A204.1 (cell line): Measurements from ENCODE around the gene CD209.

ENCODE experiments used
- FAIRE-seq: peaks from 2 replicates; lab custom pipeline; 2012; peaks lifted over from hg19 to GRCh38; lab: Jason Lieb, UNC

Gene CD209

DNA sequence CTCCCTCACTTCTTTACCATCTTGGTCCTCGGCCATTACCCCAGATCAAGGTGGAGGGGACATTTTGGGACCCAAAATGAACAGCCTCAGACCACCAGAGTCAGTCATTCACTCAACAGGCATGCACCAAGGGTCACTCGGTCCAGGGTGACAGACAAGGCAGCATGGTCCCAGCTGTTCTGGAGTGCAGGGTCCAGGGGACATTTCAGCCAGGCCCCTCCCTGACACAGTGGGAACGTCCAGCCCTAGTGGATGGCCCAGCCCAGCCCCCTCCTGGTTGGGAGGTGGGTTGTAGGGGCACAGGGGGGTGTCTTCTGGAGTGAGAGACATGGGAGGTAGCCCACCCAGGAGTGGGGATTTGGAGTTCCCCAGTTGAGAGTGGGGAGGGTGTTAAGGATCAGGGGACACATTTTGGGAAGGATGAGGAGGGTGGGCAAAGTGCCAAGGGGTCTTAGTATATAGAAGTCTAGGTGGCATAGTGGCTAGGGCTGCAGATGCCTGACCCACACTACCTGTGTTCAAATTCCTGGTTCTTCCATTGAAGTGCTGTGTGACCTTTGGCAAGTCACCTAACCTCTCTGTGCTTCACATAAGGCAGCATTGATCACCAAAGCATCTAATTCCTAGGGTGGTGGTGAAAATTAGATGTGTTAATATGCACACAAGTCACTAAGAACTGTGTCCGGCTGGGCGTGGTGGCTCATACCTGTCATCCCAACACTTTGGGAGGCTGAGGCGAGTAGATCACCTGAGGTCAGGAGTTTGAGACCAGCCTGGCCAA lies 42.9 kb downstream of the CD209 start:
- no peak for FAIRE-seq

DNA sequence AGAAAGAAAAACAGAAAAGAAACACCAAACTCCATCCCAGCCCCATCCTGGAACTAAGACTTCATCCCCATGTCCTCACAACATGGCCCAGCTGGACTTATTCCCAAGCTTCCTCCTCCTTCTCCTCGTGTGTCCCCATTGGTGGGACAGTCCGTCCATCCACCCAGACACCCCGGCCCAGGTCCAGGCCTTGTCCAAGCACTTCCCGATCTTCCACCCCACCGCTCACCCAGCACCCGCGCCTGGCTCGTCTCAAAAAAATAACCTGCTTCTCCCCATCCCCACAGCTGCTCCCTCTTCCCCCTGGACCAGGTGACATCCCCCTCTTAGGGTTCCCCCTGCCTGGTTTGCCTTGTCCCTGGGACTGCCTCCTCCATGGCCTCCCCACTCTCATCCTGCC lies 44.0 kb downstream of the CD209 start:
- no peak for FAIRE-seq

DNA sequence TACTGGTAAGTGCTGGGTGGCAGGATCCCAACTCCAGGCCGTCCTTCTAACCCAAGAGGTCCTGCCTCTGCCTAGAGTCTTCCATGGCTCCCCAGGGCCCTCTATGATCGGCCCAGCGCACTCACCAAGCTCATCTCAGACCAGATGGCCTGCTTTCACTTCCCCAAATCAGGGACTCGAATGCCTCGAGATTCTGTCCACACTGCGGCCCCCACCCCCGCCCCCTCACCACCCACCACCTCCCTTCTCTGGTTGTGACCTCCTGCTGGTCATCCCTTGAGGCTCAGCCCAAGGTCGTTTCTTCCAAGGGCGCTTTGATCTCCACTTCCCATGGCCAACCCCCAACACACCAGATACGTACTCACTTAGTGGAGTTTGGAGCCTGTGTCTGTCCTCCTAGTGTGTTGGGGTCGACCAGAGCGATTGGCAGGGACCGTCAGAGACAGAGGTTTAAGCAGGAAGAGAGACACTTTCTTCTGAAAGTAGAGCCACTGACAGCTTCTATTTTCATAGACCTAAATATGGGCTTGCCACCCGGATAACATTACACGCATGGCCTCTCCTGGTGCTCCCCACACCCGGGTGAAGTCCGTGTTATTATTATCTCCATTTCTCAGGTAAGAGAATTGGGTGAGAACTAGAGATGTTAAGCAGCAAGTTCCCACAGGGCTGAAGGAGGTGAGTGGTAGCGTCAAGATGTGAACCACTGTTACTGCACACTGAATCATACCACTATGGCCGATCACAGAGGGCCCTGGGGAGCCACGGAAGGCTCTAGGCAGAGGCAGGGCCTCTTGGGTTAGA lies 45.5 kb downstream of the CD209 start, which contains the start of gene FCER2:
TSS of gene FCER2 (minus strand) at position 478 of the 804 bp plus-strand sequence. CDS start 2,371 bp downstream, outside the sequence.
- FAIRE-seq: no peak

DNA sequence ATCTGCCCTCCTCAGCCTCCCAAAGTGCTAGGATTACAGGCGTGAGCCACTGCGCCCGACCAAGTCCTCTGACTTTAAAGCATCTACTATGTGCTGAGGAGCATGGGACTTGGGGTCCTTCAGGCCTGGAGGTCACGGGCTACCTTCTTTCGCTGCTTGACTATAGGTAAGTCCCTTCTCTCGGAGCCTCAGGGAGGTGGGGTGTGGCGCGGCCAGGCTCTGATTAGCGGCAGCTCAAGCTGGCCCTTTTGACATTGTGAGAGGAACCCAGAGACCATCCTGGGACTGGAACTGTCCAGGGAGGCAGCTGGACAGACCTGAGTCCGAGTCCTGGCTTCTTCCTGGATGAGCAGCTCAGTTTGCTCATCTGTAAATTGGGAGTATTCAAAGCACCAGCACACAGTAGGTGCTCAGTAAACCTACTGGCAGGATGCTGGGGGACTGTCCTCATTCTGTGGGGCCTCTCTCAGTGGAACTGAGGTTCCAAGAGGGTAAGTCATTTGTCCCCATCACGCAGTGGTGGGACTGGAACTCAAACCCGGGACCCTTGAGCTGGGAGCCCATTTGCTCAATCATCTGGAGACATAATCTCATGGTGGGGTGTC lies 46.2 kb downstream of the CD209 start:
- FAIRE-seq: no peak

DNA sequence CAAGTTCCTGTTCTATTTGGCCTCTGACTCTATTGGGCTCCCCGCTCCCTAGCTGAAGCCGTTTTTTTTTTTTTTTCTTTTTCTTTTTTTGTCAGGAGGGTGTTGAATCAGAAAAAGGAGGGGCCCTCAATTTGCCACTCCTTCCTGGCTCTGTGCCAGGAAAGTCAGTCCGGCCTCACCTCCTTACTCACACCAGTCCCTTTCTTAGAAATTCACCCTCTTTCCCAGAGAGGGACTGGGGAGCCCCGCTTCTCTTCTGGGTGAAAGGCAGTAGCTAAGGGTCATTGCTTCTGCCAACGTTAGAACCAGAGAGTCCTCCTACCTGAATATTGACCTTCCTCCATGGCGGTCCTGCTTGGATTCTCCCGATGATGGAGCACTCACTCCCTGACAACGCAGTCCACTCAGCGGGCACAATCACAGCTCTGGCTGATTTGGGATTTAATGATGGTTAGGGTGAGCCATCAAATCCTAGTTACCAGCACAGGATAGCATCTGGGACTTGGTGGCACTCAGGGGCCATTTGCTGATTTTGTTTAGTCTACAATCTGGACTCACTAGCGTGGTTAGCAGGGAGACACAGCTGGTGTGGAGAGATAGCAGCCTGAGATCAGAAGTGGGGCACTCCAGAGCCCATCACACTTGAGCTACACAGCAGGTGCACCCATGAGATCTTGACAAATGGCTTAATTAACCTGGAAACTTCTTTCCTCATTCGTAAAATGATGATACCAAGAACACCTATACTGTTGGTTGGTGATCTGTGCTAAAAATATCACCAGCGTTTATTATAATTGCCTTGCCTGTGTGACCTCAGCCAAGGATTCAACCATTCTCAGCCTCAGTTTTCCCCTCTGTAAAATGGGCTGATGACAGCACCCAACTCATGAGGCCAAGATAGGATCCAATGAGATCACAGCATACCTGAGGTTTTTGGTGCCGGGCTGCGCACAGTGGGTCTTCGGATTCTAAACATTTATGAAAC lies 47.6 kb downstream of the CD209 start:
- no peak for FAIRE-seq

DNA sequence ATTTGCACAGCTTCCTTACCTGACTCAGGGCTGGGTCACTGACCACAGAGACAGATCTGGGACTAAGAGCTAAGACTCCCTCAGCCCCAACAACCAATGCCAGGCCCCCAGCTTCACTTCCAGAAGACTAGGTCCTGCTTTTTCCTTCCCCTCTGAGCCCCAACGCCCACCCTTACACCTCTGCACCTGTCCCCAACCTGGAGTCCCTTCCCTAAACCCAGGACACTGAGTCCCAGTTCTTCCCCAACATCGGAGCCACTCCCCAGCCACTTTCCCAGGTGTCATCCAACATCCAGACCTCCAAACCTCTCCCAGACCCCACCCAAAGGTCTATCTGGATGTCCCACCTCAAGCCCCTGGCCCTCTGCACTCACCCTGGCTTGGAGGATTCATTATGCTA lies 48.3 kb downstream of the CD209 start:
- FAIRE-seq: no peak

DNA sequence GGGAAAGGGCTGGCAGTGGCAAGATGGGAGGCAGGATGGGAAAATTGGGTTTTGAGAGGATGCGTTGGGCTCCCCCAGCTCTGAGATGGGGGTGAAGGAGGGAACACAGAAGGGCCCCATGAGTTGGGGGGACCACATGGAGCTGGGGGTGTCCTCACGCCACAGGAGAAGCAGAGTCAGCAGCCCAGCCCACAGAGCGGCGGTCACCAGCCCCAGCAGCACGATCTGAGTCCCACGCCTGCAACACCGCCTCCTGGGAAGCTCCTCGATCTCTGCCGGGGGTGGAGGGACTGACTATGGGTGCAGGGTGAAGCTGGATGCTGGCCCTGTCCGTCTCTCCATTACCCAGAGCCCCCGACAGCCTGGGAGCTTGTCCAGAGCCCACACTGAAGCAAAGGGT lies 48.8 kb downstream of the CD209 start:
- FAIRE-seq: no peak

DNA sequence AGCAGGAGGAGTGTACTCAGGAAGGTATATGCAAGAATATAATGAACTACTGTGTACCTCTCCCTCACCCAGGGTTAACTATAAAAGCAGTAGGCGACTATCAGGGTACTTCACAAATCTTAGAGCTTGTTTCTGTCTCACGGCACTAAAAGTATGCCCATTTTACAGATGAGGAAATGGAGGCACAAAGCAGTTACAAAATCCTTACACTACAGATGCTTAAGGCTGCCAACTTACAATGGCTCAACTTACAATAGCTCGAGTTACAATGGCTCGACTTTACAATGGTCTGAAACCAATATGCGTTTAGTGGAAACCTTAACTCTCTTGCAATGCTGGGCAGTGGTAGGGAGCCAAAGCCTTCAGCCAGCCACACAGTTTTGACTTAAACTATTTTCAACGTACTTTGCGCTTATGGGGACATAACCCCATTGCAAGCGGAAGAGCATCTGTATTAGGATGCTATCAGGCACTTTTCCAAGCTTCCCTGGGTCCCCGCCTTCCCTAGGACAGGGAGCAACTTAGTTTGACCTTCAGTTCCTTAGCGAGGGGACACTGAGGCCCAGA lies 49.5 kb downstream of the CD209 start:
- FAIRE-seq: no peak

DNA sequence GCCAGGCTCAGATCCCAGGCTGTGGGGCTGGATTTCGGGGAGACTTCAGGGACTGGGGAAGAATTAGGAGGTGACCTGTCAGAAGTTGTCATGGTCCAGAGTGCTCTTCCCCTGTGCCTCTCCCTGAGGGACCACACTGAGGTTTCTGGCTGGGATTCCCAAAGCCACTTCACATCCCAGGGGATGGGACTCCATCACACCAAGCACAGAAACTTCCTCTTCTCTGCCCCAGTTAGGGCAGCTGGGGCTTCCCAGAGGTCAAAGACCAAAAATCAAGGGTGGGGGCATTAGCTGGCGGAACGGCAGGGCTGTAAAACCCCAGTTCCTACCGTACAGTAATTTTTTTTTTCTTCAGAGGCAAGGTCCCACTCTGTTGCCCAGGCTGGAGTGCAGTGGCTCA lies 52.8 kb downstream of the CD209 start:
- no peak for FAIRE-seq

DNA sequence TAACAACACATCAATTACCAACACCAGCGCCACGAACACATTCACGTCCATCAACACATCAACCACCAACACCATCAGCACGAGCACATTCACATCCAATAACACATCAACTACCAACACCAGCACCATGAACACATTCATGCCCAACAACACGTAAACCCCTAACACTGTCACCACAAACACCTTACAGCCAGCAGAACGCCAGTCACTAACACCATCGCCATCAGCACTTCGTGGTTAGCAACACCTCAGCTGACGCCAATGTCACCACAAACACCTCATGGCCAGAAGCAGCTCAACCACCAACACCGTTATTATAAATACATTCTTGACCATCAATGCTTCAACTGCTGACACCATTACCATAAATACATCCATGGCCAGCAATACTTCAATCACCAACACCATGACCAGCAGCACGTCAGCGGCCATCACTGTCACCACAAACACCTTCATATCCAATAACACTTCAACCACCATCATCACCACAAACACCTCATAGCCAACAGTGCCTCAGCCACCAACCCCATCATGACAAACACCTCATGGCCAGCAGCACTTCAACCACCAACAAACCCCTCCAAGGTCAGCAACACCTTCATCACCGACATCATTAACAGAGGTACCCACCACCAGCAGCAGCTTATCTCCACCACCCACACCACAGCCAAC lies 54.8 kb downstream of the CD209 start:
- FAIRE-seq: no peak

DNA sequence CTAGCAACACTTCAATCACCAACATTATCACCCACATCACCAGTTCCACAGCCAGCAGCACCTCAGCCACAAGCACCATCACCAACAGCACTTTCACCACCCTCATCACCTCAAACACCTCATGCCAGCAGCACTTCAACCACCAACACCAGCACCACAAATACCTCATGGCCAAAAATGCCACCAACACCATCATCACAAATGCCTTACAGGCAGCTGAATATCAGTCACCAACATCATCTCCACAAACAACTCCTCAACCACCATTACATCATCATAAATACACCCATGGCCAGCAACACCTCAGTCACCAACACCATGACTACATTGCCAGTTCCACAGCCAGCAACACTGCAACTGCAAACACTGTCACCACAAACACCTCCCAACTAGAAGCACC lies 55.8 kb downstream of the CD209 start:
- FAIRE-seq: no peak

DNA sequence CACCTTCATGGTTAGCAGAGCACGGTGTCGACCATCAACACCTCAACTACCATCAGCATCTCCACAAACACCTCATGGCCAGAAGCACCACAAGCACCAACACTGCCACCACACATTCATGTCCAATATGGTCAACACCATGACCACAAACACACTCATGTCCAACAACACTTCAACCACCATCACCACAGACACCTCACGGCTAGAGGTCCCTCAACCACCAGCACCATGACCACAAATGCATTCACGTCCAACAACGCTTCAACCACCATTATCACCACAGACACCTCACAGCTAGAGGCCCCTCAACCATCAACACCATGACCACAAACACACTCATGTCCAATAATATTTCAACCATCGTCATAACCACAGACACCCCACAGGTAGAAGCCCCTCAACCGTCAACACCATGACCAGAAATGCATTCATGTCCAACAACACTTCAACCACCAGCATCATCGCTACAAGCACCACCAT lies 56.5 kb downstream of the CD209 start:
- FAIRE-seq: no peak
